ENCODE data around the gene MPST. TPM values are rescaled to one million over a fixed set of nuclear protein-coding genes. Genes with fewer than 3 reads are reported as not detected.
"Not testable (repeated sequence)": the region's sequence is repeated elsewhere in the genome, so short reads cannot be mapped to it uniquely, and the experiment has no call there.

Gene MPST
- total RNA-seq, 4 donors from 2014 or later = 131 to 161 (median 146) TPM

- intact Hi-C loops (cut with DNase I; ENCODE audit: low total_unique reads) = no loop called here
- no peak overlapping the region for H3K27ac ChIP-seq
- no peaks in the 10 kb centered on the region for H3K36me3 ChIP-seq
- H3K4me1 ChIP-seq = no peaks in the 10 kb centered on the region
- ATAC-seq (no peak), DNase-seq (no peak)
- in situ Hi-C loops (cut with MboI; ENCODE audit: low sequenced_read_pairs in 4 of 4) = loop anchor here in 1 of 4 donors (25.0 kb wide), 1 partner anchor 198 kb away; the partner anchor contains the start of gene IFT27
- TF ChIP-seq, protein P1, sequence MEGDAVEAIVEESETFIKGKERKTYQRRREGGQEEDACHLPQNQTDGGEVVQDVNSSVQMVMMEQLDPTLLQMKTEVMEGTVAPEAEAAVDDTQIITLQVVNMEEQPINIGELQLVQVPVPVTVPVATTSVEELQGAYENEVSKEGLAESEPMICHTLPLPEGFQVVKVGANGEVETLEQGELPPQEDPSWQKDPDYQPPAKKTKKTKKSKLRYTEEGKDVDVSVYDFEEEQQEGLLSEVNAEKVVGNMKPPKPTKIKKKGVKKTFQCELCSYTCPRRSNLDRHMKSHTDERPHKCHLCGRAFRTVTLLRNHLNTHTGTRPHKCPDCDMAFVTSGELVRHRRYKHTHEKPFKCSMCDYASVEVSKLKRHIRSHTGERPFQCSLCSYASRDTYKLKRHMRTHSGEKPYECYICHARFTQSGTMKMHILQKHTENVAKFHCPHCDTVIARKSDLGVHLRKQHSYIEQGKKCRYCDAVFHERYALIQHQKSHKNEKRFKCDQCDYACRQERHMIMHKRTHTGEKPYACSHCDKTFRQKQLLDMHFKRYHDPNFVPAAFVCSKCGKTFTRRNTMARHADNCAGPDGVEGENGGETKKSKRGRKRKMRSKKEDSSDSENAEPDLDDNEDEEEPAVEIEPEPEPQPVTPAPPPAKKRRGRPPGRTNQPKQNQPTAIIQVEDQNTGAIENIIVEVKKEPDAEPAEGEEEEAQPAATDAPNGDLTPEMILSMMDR (IDR thresholded peaks at IDR 0.05 in 4 of 5, conservative IDR thresholded peaks at IDR 0.05 in 1 of 5) = no peak
- no peak for TF ChIP-seq POLR2A (IDR thresholded peaks at IDR 0.05)
- peaks cover 8 to 21% (median 15%) of the 10 kb centered on the region in 3 donors for H3K27me3 ChIP-seq
- H3K9me3 ChIP-seq = peaks cover 0 to 8% (median 4%) of the 10 kb centered on the region in 3 donors
- H3K4me3 ChIP-seq = peak overlapping the region in 1 of 4 donors; percentile 16
Measured at GRCh38 chr22:36985211-36985889, 34.2 kb upstream of the MPST start.

DNA sequence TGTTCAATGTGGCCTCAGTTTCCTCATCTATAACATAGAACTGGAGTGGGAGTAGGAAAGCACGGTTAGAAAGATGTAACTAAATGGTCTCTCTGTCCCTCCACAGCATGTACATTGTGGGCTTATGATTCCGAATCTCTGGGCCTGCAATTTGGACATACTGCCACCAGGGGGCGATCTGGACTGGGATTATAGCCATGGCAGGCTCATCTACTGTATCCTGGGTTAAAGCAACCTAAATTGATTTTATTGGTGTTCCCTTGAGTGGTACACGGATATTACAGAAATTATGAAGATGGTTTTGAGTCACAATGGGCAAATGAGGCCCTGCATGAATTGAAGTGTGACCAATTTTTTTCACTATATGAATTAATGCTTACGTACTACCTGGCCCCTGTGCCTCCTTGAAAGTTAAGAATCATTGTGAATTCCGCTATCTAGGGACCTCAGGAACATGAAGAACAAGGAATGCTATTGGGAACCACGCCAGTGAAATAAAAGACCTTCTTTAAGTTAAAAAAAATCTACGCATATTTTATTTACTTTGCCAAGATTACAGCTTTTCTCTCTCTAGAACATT, 33.2 kb upstream of the MPST start:
- H3K36me3 ChIP-seq = no peaks in the 10 kb centered on the region
- H3K27me3 ChIP-seq = peaks cover 18 to 21% (median 20%) of the 10 kb centered on the region in 3 donors
- no peaks in the 10 kb centered on the region for H3K4me1 ChIP-seq
- in situ Hi-C loops (cut with MboI; ENCODE audit: low sequenced_read_pairs in 4 of 4) (loop anchor here in 1 of 4 donors (25.0 kb wide), 1 partner anchor 199 kb away; the partner anchor contains the start of gene IFT27), intact Hi-C loops (cut with DNase I; ENCODE audit: low total_unique reads) (no loop called here)
- H3K9me3 ChIP-seq = peaks cover 0 to 8% (median 4%) of the 10 kb centered on the region in 3 donors
- H3K4me3 ChIP-seq = peak overlapping the region in 1 of 4 donors; percentile 16
- no peak overlapping the region for H3K27ac ChIP-seq
- no peak for TF ChIP-seq POLR2A (IDR thresholded peaks at IDR 0.05)
- TF ChIP-seq, protein P1 (IDR thresholded peaks at IDR 0.05 in 4 of 5, conservative IDR thresholded peaks at IDR 0.05 in 1 of 5) = peak; percentile 13 to 41 (median 22)
- ATAC-seq (no peak), DNase-seq (no peak)

- no peak for TF ChIP-seq POLR2A (IDR thresholded peaks at IDR 0.05)
- TF ChIP-seq, protein P1 (IDR thresholded peaks at IDR 0.05 in 4 of 5, conservative IDR thresholded peaks at IDR 0.05 in 1 of 5) = no peak
- ATAC-seq (no peak), DNase-seq (no peak)
- H3K9me3 ChIP-seq = peaks cover 0 to 8% (median 4%) of the 10 kb centered on the region in 3 donors
- in situ Hi-C loops (cut with MboI; ENCODE audit: low sequenced_read_pairs in 4 of 4) (loop anchor here in 1 of 4 donors (25.0 kb wide), 1 partner anchor 201 kb away; the partner anchor contains the start of gene IFT27), intact Hi-C loops (cut with DNase I; ENCODE audit: low total_unique reads) (no loop called here)
- no peak overlapping the region for H3K27ac ChIP-seq
- H3K4me3 ChIP-seq = no peak overlapping the region
- peaks cover 13 to 28% (median 25%) of the 10 kb centered on the region in 3 donors for H3K27me3 ChIP-seq
- no peaks in the 10 kb centered on the region for H3K4me1 ChIP-seq
- H3K36me3 ChIP-seq = no peaks in the 10 kb centered on the region
Measured at GRCh38 chr22:36988075-36988832, 31.3 kb upstream of the MPST start.

- H3K36me3 ChIP-seq; ATAC-seq; H3K27ac ChIP-seq; H3K9me3 ChIP-seq; H3K4me3 ChIP-seq; H3K4me1 ChIP-seq; DNase-seq; intact Hi-C loops (cut with DNase I; ENCODE audit: low total_unique reads): not testable (repeated sequence)
- H3K27me3 ChIP-seq = peaks cover 7 to 25% (median 24%) of the 10 kb centered on the region in 3 donors
- in situ Hi-C loops (cut with MboI; ENCODE audit: low sequenced_read_pairs in 4 of 4) = loop anchor here in 1 of 4 donors (25.0 kb wide), 1 partner anchor 202 kb away; the partner anchor contains the start of gene IFT27
Measured at GRCh38 chr22:36989012-36989411, 30.5 kb upstream of the MPST start.
